ENCODE results near the gene VAMP1.
"Not testable (repeated sequence)": the region's sequence is repeated elsewhere in the genome, so short reads cannot be mapped to it uniquely, and the experiment has no call there.

The VAMP1 gene

DNA sequence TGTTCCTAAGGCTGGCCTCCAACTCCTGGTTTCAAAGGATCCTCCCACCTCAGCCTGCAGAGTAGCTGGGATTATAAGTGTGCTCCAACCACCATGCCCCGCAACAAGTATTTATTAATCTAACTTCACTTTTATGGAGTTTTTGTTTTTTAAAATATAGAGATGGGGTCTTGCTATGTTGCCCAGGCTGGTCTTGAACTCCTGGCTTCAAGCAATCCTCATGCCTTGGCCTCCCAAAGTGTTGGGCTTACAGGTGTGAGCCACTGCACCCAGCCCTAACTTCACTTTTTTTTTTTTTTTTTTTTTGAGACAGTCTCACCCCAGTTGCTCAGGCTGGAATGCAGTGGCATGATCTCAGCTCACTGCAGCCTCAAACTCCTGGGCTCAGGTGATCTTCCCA, 20.2 kb upstream of the VAMP1 start:
- H3K4me2 ChIP-seq (ENCODE audit: low read length); H3K4me3 ChIP-seq (ENCODE audit: low read length); H3K27me3 ChIP-seq (ENCODE audit: control insufficient read depth, insufficient read depth, low read length); H3K9ac ChIP-seq (ENCODE audit: low read depth, low read length); H3K36me3 ChIP-seq (ENCODE audit: insufficient read depth, low read length); H3K9me3 ChIP-seq (replicated peaks; ENCODE audit: low read length): not testable (repeated sequence)
- peaks cover 18% of the 10 kb centered on the region for H3K4me1 ChIP-seq (ENCODE audit: control insufficient read depth, insufficient read depth, low read length)

GRCh38 chr12:6489449-6489848, 19.0 kb upstream of the VAMP1 start:
- no peak overlapping the region for H3K4me3 ChIP-seq (ENCODE audit: low read length)
- H3K4me1 ChIP-seq (ENCODE audit: control insufficient read depth, insufficient read depth, low read length) = peaks cover 5% of the 10 kb centered on the region
- H3K36me3 ChIP-seq (ENCODE audit: insufficient read depth, low read length) = peaks cover 6% of the 10 kb centered on the region
- no peak overlapping the region for H3K9ac ChIP-seq (ENCODE audit: low read depth, low read length)
- H3K27me3 ChIP-seq (ENCODE audit: control insufficient read depth, insufficient read depth, low read length) = no peaks in the 10 kb centered on the region
- no peaks in the 10 kb centered on the region for H3K9me3 ChIP-seq (replicated peaks; ENCODE audit: low read length)
- H3K4me2 ChIP-seq (ENCODE audit: low read length) = no peak overlapping the region

GRCh38 chr12:6488240-6488639, 17.8 kb upstream of the VAMP1 start:
- Histone ChIP-seq H3K4me2 (ENCODE audit: low read length) (no peak overlapping the region), H3K4me1 (ENCODE audit: control insufficient read depth, insufficient read depth, low read length) (peaks cover 5% of the 10 kb centered on the region), H3K9ac (ENCODE audit: low read depth, low read length) (no peak overlapping the region), H3K36me3 (ENCODE audit: insufficient read depth, low read length) (peaks cover 6% of the 10 kb centered on the region), H3K27me3 (ENCODE audit: control insufficient read depth, insufficient read depth, low read length) (no peaks in the 10 kb centered on the region), H3K9me3 (replicated peaks; ENCODE audit: low read length) (no peaks in the 10 kb centered on the region), H3K4me3 (ENCODE audit: low read length) (no peak overlapping the region)

- Histone ChIP-seq H3K4me2 (ENCODE audit: low read length) (no peak overlapping the region), H3K9me3 (replicated peaks; ENCODE audit: low read length) (no peaks in the 10 kb centered on the region), H3K4me3 (ENCODE audit: low read length) (no peak overlapping the region), H3K36me3 (ENCODE audit: insufficient read depth, low read length) (no peaks in the 10 kb centered on the region), H3K4me1 (ENCODE audit: control insufficient read depth, insufficient read depth, low read length) (no peaks in the 10 kb centered on the region), H3K27me3 (ENCODE audit: control insufficient read depth, insufficient read depth, low read length) (peaks cover 19% of the 10 kb centered on the region), H3K9ac (ENCODE audit: low read depth, low read length) (no peak overlapping the region)
Observed at GRCh38 chr12:6478416-6478815, 7.9 kb upstream of the VAMP1 start.

DNA sequence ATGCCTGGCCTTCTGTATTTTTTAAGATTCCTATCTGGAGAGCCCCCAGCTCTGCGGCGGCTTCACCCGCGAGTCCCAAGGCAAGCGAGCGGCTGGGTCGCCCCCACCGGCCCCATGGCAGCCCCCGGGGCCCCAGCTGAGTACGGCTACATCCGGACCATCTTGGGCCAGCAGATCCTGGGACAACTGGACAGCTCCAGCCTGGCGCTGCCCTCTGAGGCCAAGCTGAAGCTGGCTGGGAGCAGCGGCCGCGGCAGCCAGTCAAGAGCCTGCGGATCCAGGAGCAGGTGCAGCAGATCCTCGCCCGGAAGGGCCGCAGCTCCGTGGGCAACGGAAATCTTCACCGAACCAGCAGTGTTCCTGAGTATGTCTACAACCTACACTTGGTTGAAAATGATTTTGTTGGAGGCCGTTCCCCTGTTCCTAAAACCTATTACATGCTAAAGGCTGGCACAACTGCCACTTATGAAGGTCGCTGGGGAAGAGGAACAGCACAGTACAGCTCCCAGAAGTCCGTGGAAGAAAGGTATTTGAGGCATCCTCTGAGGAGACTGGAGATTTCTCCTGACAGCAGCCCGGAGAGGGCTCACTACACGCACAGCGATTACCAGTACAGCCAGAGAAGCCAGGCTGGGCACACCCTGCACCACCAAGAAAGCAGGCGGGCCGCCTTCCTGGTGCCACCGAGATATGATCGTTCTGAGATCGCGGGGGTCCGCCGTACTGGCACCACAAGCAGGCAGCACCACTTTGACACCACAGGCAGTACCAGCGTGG, 7.3 kb upstream of the VAMP1 start:
- H3K36me3 ChIP-seq (ENCODE audit: insufficient read depth, low read length); H3K4me2 ChIP-seq (ENCODE audit: low read length); H3K9ac ChIP-seq (ENCODE audit: low read depth, low read length); H3K4me1 ChIP-seq (ENCODE audit: control insufficient read depth, insufficient read depth, low read length); H3K9me3 ChIP-seq (replicated peaks; ENCODE audit: low read length); H3K4me3 ChIP-seq (ENCODE audit: low read length): not testable (repeated sequence)
- H3K27me3 ChIP-seq (ENCODE audit: control insufficient read depth, insufficient read depth, low read length) = peaks cover 19% of the 10 kb centered on the region

DNA sequence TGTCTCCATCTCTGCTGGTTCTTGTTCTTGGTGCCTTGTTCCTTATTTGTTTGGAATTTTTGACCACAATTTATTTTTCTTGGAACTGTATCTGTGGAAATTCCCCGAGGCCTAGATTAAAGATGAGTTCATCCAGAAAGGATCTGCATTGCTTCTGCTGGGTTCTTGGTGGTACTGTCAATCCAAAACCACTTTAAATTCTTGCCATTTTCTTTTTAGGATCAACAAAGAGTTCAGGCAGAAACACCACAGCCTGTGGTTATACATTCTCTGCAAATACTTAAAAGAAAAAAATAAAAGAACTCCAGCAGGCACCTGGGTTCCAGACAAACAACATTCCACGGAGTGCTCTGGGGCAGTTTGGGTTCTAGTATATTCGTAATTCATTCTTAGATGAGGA, 6.0 kb upstream of the VAMP1 start:
- Histone ChIP-seq H3K9me3 (replicated peaks; ENCODE audit: low read length) (no peaks in the 10 kb centered on the region), H3K4me1 (ENCODE audit: control insufficient read depth, insufficient read depth, low read length) (no peaks in the 10 kb centered on the region), H3K4me2 (ENCODE audit: low read length) (no peak overlapping the region), H3K9ac (ENCODE audit: low read depth, low read length) (no peak overlapping the region), H3K4me3 (ENCODE audit: low read length) (no peak overlapping the region), H3K27me3 (ENCODE audit: control insufficient read depth, insufficient read depth, low read length) (peaks cover 19% of the 10 kb centered on the region), H3K36me3 (ENCODE audit: insufficient read depth, low read length) (no peaks in the 10 kb centered on the region)

GRCh38 chr12:6475233-6475975, 4.9 kb upstream of the VAMP1 start:
- peaks cover 19% of the 10 kb centered on the region for H3K27me3 ChIP-seq (ENCODE audit: control insufficient read depth, insufficient read depth, low read length)
- not testable (repeated sequence) for H3K4me3 ChIP-seq (ENCODE audit: low read length)

GRCh38 chr12:6472491-6472890, 2.0 kb upstream of the VAMP1 start:
- Histone ChIP-seq H3K4me1 (ENCODE audit: control insufficient read depth, insufficient read depth, low read length) (peaks cover 26% of the 10 kb centered on the region), H3K27me3 (ENCODE audit: control insufficient read depth, insufficient read depth, low read length) (peaks cover 4% of the 10 kb centered on the region), H3K4me2 (ENCODE audit: low read length) (no peak overlapping the region), H3K9ac (ENCODE audit: low read depth, low read length) (no peak overlapping the region), H3K4me3 (ENCODE audit: low read length) (no peak overlapping the region), H3K36me3 (ENCODE audit: insufficient read depth, low read length) (no peaks in the 10 kb centered on the region), H3K9me3 (replicated peaks; ENCODE audit: low read length) (no peaks in the 10 kb centered on the region)

More at GRCh38 chr12:6475233-6475975, 4.9 kb upstream of the VAMP1 start:
- not testable (repeated sequence) for H3K4me2 ChIP-seq (ENCODE audit: low read length); H3K9ac ChIP-seq (ENCODE audit: low read depth, low read length); H3K4me1 ChIP-seq (ENCODE audit: control insufficient read depth, insufficient read depth, low read length); H3K9me3 ChIP-seq (replicated peaks; ENCODE audit: low read length); H3K36me3 ChIP-seq (ENCODE audit: insufficient read depth, low read length)

GRCh38 chr12:6471989-6472360, 1.5 kb upstream of the VAMP1 start:
- H3K4me3 ChIP-seq (ENCODE audit: low read length) = no peak overlapping the region
- H3K27me3 ChIP-seq (ENCODE audit: control insufficient read depth, insufficient read depth, low read length) = peaks cover 4% of the 10 kb centered on the region
- peaks cover 26% of the 10 kb centered on the region for H3K4me1 ChIP-seq (ENCODE audit: control insufficient read depth, insufficient read depth, low read length)
- H3K9ac ChIP-seq (ENCODE audit: low read depth, low read length) = no peak overlapping the region
- H3K4me2 ChIP-seq (ENCODE audit: low read length) = no peak overlapping the region
- H3K36me3 ChIP-seq (ENCODE audit: insufficient read depth, low read length) = no peaks in the 10 kb centered on the region
- no peaks in the 10 kb centered on the region for H3K9me3 ChIP-seq (replicated peaks; ENCODE audit: low read length)

DNA sequence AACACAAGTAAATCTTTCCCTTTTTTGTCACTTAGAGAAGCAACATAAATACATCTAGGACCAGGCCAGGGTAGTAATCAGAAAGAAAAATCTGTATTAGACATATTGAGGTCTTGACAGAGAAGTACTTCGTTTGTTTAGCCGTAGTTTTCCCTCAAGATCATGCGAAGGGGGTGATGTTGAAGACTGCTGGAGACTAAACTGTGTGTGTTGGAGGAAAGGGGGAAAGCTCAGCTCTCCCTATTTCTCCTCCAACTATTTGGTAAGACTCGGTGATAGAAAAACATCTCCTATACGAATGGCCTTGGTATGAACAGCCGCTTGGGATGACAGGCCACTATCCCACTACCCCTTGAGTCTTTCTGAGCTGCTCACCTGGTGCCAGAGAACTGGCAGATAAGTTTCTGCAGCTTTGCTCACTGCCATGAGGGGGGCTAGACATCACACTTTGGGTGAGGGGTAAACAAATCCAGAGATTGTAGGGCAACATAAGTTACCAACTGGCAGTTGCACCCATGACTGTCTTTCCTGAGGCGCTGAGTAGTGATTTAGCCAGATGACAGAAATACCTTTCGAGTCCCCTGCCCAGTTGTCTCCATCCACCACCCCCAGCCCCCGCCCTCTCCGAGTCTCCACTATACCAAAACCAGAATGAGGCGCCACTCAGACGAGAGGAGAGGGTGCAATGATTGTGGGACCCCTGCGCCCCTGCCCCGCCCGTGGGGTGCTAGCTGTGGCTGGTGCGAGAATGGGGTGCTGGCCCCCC, 685 bp downstream of the VAMP1 start:
- Histone ChIP-seq H3K27me3 (ENCODE audit: control insufficient read depth, insufficient read depth, low read length) (peaks cover 4% of the 10 kb centered on the region), H3K4me1 (ENCODE audit: control insufficient read depth, insufficient read depth, low read length) (peaks cover 26% of the 10 kb centered on the region), H3K9ac (ENCODE audit: low read depth, low read length) (peak overlapping the region; percentile 84), H3K4me3 (ENCODE audit: low read length) (peak overlapping the region; percentile 95), H3K4me2 (ENCODE audit: low read length) (peak overlapping the region; percentile 83), H3K9me3 (replicated peaks; ENCODE audit: low read length) (no peaks in the 10 kb centered on the region), H3K36me3 (ENCODE audit: insufficient read depth, low read length) (peaks cover 14% of the 10 kb centered on the region)

DNA sequence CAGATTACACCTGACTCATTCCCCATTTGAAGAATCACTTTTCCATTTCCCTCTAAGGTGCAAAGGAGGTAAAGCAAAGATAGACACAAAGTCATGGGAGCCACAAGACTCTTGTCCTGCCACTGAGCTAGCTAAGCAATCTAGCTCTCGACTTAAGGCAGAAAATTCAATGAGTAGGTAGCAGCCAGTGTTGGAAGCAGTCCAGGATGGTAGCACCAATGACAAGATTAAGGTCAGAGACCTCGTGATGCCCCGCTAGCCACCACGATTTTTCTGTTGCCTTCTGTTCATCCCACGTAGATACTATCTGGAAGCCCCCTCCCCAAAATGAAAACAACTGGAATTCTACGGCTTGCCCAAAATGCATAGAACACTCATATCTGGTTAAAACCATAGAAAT, 1.4 kb downstream of the VAMP1 start:
- Histone ChIP-seq H3K9me3 (replicated peaks; ENCODE audit: low read length) (no peaks in the 10 kb centered on the region), H3K27me3 (ENCODE audit: control insufficient read depth, insufficient read depth, low read length) (no peaks in the 10 kb centered on the region), H3K4me1 (ENCODE audit: control insufficient read depth, insufficient read depth, low read length) (peaks cover 26% of the 10 kb centered on the region), H3K4me2 (ENCODE audit: low read length) (peak overlapping the region; percentile 83), H3K9ac (ENCODE audit: low read depth, low read length) (no peak overlapping the region), H3K36me3 (ENCODE audit: insufficient read depth, low read length) (peaks cover 21% of the 10 kb centered on the region), H3K4me3 (ENCODE audit: low read length) (peak overlapping the region; percentile 95)

All from skeletal muscle satellite cell (primary cell).